Retinal pigment epithelial cell (primary cell): ENCODE results near the gene EWSR1.
"Not testable (repeated sequence)": the region's sequence is repeated elsewhere in the genome, so short reads cannot be mapped to it uniquely, and the experiment has no call there.

ENCODE experiments used
- DNase-seq: peaks from one replicate; pipeline ENCODE4 v3.0.0-alpha.2; 2010; ENCODE audit warnings: low read depth
- H3K4me3 ChIP-seq: 2 replicates; pipeline ENCODE4 v1.5.1; 2011; ENCODE audit warnings: mild to moderate bottlenecking, low read length, control low read depth, moderate library complexity
- CTCF ChIP-seq: conservative IDR thresholded peaks from 2 replicates; pipeline ENCODE4 v1.5.1; 2011; ENCODE audit warnings: low read depth, low read length, control low read depth, inconsistent platforms

Gene EWSR1

GRCh38 chr22:29225422-29226090, 42.5 kb upstream of the EWSR1 start:
- no peak for DNase-seq
- no peak overlapping the region for H3K4me3 ChIP-seq
- TF ChIP-seq CTCF = no peak

GRCh38 chr22:29226351-29226981, 41.6 kb upstream of the EWSR1 start:
- H3K4me3 ChIP-seq = no peak overlapping the region
- no peak for TF ChIP-seq CTCF
- no peak for DNase-seq

- no peak for TF ChIP-seq CTCF
- no peak overlapping the region for H3K4me3 ChIP-seq
- no peak for DNase-seq
These were observed 36.8 kb upstream of the EWSR1 start for GRCh38 chr22:29230972-29231875.

- no peak for DNase-seq
- no peak overlapping the region for H3K4me3 ChIP-seq
- no peak for TF ChIP-seq CTCF
These were observed 35.8 kb upstream of the EWSR1 start for GRCh38 chr22:29231971-29232959.

- H3K4me3 ChIP-seq = no peak overlapping the region
- TF ChIP-seq CTCF = no peak
These were observed 34.7 kb upstream of the EWSR1 start for GRCh38 chr22:29233277-29233877.

GRCh38 chr22:29240481-29240880, 27.6 kb upstream of the EWSR1 start:
- not testable (repeated sequence) for DNase-seq, H3K4me3 ChIP-seq

More at GRCh38 chr22:29233277-29233877, 34.7 kb upstream of the EWSR1 start:
- no peak for DNase-seq
